GM19099 (cell line): Measurements from ENCODE around the gene PERM1.

Experiments used
- POLR2A ChIP-seq: IDR thresholded peaks from 3 replicates; pipeline ENCODE4 v1.6.1; 2011; ENCODE audit warnings: low read depth; ENCODE audit not compliant: insufficient read length; ENCODE audit errors: extremely low read depth

The PERM1 gene

DNA sequence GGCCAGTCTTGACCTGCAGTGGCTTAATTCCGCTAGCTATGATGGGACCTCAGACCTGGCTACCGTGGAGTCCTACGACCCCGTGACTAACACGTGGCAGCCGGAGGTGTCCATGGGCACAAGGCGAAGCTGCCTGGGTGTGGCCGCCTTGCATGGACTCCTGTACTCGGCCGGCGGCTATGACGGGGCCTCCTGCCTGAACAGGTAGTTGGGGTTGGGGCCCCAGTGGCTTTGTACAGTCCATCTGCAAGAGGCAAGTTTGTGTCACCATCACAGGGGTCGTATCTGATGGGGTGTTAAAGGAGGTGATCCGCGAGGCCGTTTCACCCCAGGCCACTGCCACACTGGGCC, 18.6 kb downstream of the PERM1 start:
- TF ChIP-seq POLR2A: no peak

DNA sequence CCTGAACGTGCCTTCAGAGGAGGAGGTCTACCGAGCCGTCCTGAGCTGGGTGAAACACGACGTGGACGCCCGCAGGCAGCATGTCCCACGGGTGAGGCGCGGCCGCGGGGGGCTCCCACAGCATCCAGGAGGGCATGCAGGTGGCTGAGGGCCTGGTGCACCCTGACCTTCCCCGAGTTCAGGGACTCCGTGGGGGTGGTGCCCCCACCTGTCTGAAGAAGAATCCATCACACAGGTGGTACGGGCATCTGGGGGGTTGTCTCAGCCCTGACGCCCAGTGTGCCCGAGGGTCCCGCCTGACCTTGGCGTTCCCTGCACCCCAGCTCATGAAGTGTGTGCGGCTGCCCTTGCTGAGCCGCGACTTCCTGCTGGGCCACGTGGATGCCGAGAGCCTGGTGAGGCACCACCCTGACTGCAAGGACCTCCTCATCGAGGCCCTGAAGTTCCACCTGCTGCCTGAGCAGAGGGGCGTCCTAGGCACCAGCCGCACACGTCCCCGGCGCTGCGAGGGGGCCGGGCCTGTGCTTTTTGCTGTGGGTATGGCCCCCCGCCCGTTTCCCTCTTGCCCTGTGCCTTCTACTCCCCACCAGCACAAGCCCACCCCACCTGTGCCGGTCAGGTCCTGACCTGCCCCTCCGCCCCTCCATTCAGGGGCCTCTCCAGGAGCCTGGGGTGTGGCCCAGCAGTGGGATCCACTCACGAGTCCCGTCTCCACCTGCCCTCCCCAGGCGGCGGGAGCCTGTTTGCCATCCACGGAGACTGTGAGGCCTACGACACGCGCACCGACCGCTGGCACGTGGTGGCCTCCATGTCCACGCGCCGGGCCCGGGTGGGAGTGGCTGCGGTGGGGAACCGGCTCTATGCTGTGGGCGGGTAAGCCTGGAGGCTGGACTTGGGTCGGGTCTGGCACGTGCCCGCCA, 19.3 kb downstream of the PERM1 start:
- no peak for TF ChIP-seq POLR2A

DNA sequence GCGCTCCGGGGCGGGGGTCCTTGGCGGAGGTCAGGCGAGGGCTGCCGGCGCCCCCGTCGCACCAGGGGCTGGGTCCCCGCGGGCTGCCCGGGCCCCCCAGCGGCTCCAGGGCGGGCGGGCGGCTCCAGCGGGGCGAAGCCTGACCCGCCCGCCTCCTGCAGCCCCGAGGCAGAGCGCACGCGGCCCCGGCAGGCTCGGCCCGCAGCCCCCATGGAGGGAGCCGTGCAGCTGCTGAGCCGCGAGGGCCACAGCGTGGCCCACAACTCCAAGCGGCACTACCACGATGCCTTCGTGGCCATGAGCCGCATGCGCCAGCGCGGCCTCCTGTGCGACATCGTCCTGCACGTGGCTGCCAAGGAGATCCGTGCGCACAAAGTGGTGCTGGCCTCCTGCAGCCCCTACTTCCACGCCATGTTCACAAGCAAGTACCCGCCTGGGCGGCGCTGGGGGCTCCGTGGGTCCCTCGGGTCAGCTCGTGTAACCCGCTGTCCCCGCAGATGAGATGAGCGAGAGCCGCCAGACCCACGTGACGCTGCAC, 20.7 kb downstream of the PERM1 start:
- TF ChIP-seq POLR2A: no peak

DNA sequence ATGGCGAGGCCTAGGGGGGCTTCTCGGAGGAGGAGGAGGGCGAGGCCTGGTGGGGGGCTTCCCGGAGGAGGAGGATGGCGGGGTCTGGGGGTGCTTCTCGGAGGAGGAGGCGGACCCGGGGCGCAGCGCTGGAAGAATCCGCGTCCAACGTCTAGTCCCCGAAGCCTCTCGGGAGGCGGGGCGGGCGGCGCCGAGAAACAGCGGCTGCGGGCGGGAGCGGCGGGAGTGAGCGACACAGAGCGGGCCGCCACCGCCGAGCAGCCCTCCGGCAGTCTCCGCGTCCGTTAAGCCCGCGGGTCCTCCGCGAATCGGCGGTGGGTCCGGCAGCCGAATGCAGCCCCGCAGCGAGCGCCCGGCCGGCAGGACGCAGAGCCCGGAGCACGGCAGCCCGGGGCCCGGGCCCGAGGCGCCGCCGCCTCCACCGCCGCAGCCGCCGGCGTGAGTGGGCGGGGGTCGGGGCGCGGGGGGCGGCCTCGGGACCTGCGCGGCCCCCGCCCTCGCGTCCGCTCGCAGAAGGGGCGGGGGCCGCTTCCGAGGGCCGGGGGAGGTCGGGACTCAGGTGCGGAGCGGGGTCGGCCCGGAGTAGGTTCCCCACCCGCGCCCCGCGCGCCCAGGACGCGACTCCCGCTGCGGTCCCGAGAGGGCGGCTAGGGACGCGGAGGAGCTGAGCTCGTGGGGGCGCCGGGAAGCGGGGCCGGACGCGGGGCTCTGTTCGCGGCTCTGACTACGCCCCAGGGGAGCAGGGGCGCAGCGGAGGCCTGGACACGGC, 21.3 kb downstream of the PERM1 start, which contains the start of gene KLHL17:
Gene KLHL17 (plus strand): TSS at position 222 of the 769 bp plus-strand sequence. CDS start 110 bp downstream, at position 332.
- TF ChIP-seq POLR2A: peak; percentile 39

DNA sequence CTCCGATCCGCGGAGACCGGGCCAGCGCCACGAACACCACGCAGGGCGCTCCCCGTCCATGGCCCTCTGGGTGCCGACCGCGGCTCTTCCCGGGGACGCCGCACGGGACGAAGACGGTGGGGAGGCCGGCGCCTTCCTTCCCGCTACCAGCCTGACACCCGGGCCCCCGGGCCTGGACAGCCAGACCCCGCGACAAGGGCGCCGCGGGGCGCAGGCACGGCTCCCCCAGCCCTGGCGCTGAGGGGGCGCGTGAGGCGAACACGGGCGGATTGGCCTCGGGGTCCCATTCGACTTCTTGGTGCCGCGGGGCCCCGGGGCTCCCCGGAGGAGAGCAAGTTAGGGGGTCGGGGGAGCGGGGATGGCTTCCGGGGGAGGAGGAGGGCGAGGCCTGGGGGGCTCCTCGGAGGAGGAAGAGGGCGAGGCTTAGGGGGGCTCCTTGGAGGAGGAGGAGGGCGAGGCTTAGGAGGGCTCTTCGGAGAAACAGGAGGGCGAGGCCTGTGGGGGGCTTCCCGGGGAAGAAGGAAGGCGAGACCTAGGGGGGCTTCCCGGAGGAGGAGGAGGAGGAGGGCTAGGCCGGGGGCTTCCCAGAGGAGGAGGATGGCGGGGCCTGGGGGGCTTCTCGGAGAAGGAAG, 22.0 kb downstream of the PERM1 start:
- TF ChIP-seq POLR2A: no peak

DNA sequence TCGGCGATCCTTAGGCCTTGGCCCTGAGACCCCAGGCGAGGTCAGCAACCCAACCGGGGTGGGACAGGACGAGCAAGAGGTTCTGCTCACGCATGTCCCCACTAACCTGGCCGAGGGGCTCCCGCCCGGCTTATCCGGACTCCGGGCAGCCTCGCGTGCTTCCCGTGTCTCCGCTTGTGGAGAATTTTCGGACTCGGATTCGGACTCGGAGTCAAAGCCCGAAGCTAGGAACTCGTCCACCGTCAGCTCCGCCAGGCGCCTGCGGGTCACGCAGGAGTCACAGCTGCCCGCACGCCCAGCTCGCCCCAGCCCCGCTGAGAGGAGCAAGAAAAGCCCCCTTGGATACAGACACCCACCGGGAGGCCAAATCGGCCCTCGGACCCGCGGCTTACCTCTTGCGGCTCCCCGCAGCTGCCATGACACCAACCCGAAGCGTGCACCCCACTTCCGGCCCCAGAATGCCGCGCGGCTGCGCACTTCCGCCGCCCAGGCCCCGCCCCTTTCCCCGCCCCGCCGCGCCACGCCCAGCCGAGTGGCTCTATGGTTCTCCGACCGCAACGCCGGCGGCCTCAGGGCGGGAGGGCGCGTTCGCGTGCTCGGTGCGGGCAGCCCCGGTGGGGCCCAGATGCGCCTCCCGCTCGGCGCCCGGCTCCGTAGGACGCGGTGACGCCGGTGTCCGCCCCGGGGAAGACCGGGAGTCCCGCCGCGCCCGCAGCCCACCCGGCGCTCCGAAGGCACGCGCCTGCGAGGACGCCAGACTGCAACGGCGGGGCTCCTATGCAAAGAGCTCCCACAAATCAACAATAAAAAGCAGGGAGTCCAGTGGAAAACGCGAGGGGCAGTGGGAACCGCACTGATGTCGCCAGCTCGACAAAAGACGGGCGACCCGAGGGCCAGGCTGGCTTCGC, 22.8 kb downstream of the PERM1 start, which contains the start of gene NOC2L:
Gene NOC2L (minus strand): TSS at position 434 of the 908 bp plus-strand sequence. CDS start 16 bp downstream, at position 418.
- TF ChIP-seq POLR2A: peak; percentile 82

DNA sequence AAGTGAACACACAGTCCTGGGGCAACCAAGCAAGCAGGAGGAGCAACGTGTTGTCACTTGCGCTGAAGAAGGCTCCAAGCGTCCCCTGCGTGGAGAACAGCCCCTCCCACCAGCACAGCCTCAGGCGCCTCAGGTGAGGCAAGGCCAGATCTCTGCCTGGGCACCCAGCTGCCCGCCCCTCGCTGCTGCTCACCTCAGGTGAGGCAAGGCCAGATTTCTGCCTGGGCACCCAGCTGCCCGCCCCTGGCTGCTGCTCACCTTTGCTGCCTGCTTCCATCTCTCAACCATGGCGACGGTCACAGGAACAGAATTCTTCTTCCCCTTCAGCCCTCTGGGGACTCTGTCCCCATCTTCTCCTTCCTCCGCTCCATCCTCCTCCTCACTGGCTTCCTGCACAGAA, 25.3 kb downstream of the PERM1 start:
- no peak for TF ChIP-seq POLR2A

DNA sequence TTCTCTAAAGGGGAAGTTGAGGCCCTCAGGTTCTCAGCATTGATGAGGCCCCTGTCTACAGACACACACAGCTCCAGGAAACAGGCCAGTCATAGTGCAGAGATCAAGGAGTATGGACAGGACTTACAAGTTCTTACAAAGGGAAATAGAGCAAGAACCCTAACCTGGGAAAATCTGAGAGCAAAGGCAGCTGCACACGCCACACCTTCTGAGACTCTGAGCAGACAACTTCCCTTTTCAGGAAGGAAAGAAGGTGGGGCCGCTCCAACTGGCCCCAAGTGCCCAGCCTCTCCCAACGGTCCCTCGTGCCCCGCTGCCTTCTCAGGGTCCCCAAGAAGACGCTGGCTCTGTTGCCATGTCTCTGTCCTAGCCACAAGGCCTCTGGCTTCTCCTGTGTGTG, 26.4 kb downstream of the PERM1 start:
- no peak for TF ChIP-seq POLR2A

DNA sequence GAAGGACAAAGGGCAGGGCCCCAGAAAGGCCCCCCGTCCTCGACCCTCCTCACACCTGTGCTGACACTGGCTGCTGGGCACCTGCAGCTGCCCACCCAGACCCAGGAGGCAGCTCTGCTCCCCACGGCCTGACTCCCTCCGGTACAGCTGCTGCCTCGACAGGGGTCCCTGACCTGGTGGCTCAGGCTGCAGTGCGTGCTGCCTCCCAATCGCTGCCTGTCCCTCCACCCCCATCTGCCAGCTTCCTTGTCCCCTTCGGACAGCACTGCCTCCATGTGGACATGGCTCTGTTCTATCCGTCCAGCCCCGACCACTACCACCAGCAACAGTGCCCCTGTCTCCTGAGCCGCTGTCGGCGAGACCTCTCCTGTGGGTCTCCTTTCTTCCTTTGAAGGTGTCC, 27.0 kb downstream of the PERM1 start:
- no peak for TF ChIP-seq POLR2A

DNA sequence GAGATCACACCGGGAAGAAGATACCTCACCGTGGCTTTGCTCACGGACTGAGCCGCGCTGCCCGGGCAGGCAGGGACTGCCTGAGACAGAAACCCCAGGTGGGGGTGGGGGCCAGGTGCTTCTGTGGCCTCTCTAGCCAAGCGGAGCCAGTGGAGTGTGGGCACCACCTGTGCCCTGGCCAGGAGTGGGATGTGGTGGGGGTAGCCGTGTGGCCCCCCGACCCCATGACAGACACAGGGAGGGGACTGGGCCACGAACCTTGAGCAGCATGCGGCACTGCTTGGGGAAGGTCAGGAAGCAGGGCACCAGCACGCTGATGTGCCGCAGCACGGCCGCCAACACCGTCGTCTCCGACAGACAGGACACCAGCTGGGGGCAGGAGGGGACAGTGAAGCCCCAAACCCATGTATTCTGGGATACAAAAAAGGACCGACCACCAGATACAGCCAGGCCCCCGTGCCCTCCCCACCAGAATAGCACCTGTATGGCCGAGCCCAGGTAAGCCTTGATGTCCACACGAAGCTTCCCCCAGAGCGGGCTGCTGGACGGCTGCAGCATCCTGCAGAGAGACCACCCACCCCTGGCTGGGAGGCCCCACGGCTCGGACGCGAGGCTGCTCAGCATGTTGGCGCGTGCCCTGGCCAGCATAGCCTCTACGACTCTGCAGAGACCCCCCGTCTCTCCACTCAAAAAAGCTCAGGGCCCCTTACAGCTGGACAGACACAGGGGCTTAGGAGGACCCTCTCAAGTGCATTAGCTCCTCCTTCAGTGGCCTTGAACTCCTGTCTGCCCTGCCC, 28.2 kb downstream of the PERM1 start:
- TF ChIP-seq POLR2A: no peak

DNA sequence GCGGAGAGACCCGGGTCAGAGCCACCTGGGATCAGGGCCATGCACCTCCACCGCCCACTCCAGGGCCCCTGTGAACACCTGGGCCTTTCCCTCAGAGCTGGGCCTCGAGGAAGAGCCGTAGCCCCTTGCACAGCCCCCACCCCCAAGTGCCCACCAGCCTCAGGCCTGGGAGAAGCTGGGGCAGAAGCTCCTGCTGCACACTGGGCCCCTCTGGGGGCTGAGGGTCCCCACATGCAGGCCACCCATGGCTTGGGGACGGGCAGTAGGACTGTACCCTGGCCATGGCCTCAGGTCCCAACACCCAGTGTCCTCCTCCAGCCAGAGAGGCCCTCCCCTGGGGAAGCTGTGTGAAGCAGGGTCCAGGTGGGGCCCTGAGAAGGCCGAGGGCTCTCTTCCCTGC, 29.3 kb downstream of the PERM1 start:
- TF ChIP-seq POLR2A: no peak

DNA sequence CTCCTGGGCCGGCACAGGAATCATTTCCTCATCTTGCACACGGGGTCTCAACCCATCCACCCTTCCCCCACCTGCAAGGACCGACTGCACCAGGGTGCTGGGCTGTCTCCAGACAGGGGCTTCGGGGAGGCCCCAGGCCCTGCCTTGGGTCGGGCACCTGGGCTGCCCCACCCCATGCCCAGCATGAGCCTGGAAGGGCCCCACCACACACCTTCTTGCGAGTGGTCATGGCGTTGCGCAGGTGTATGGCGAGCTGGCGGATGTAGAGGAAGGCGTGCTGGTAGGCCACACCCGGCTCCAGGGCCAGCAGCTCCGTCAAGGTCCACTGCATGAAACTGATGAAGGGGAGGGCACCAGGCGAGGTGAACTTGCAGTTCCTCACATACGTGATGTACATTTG, 29.7 kb downstream of the PERM1 start:
- TF ChIP-seq POLR2A: no peak

DNA sequence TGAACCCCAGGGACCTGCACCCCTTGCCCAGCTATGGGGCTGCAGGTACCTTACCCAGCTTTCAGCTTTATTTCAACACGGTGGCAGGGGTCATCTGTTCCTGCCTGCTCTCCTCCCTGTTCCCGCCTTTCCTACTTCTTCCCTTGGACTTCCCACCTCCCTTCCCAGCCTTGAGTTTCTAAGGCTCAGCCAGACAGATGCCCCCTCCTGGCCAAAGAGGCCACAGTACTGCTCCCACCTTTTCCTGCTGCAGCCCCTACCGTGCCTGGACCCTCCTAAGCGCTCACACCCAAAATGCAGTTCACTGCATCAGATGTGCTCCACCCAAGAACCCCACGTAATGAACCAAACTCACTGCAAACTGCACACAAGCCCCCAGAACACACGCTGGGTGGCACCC, 30.5 kb downstream of the PERM1 start:
- no peak for TF ChIP-seq POLR2A
